GM10266 (cell line): ENCODE data around the gene PHACTR2.

Experiments used
- DNase-seq: peaks from one replicate; pipeline ENCODE4 v3.0.0; 2012; ENCODE audit errors: extremely low spot score
- CTCF ChIP-seq: IDR thresholded peaks from 2 replicates; pipeline ENCODE4 v1.5.1; 2012; ENCODE audit warnings: mild to moderate bottlenecking, low read depth; ENCODE audit not compliant: control insufficient read depth, insufficient read depth; ENCODE audit errors: missing control alignments

The PHACTR2 gene

GRCh38 chr6:143877584-143878271, 200.0 kb downstream of the PHACTR2 start:
- TF ChIP-seq CTCF = no peak
- no peak for DNase-seq

- DNase-seq = no peak
- no peak for TF ChIP-seq CTCF
Observed at GRCh38 chr6:143878272-143878760, 200.6 kb downstream of the PHACTR2 start.

GRCh38 chr6:143880412-143880811, 202.6 kb downstream of the PHACTR2 start:
- no peak for TF ChIP-seq CTCF
- DNase-seq = no peak
